Measurements from ENCODE around the gene GRK5.

- no peak for TF ChIP-seq POLR2A (IDR thresholded peaks at IDR 0.05; ENCODE audit: low read length)
- TF ChIP-seq GATA1 (IDR thresholded peaks at IDR 0.05; ENCODE audit: low read depth, low read length): no peak
These were observed 33.7 kb downstream of the GRK5 start for GRCh38 chr10:119241066-119241465.

Data from erythroblast (primary cell).